SK-N-SH treated with all-trans-retinoic acid at 6 μM for 48 hours (cell line): Measurements from ENCODE around the gene CCL4.
"Not testable (repeated sequence)": the region's sequence is repeated elsewhere in the genome, so short reads cannot be mapped to it uniquely, and the experiment has no call there.

Experiments used
- ATAC-seq: fragments of 200-7000 bp; cut with Tn5 transposase; 3 replicates; pipeline ENCODE4 v1.9.1; 2020; ENCODE audit warnings: mild to moderate bottlenecking, moderate library complexity
- ARNTL ChIP-seq: fragments of 450-650 bp; formaldehyde crosslinking; IDR thresholded peaks from 2 replicates; pipeline ENCODE4 v1.5.0; 2020; ENCODE audit warnings: low read depth, mild to moderate bottlenecking, moderate library complexity, borderline replicate concordance
- BACH2 ChIP-seq: fragments of 250-450 bp; sonication (Bioruptor Pico); IDR thresholded peaks from 2 replicates; pipeline ENCODE4 v1.9.0; 2021; ENCODE audit warnings: mild to moderate bottlenecking, borderline replicate concordance
- CSDC2 ChIP-seq: fragments of 250-450 bp; sonication (Bioruptor Pico); IDR thresholded peaks from 2 replicates; pipeline ENCODE4 v1.5.0; 2020; ENCODE audit warnings: mild to moderate bottlenecking, moderate library complexity
- ESRRG ChIP-seq: fragments of 250-450 bp; sonication (Bioruptor Pico); IDR thresholded peaks from 2 replicates; pipeline ENCODE4 v1.6.1; 2021; ENCODE audit warnings: mild to moderate bottlenecking
- ISL1 ChIP-seq: fragments of 250-450 bp; sonication (Bioruptor Pico); IDR thresholded peaks from 2 replicates; pipeline ENCODE4 v2.1.2; 2022; ENCODE audit warnings: mild to moderate bottlenecking, moderate library complexity
- OSR1 ChIP-seq: fragments of 250-450 bp; sonication (Bioruptor Pico); IDR thresholded peaks from 2 replicates; pipeline ENCODE4 v1.8.0; 2022; ENCODE audit warnings: moderate library complexity, mild to moderate bottlenecking, inconsistent platforms
- PPARA ChIP-seq: fragments of 250-450 bp; sonication (Bioruptor Pico); IDR thresholded peaks from 2 replicates; pipeline ENCODE4 v1.5.0; 2020; ENCODE audit warnings: mild to moderate bottlenecking, borderline replicate concordance
- RARB ChIP-seq: fragments of 250-450 bp; sonication (Bioruptor Pico); IDR thresholded peaks from 2 replicates; pipeline ENCODE4 v1.8.0; 2021; ENCODE audit warnings: mild to moderate bottlenecking, moderate library complexity
- SNAI2 ChIP-seq: fragments of 250-450 bp; sonication (Bioruptor Pico); IDR thresholded peaks from 2 replicates; pipeline ENCODE4 v1.5.0; 2020; ENCODE audit warnings: mild to moderate bottlenecking, moderate library complexity
- TCF4 ChIP-seq: fragments of 250-450 bp; sonication (Bioruptor Pico); IDR thresholded peaks from 2 replicates; pipeline ENCODE4 v1.8.0; 2021; ENCODE audit warnings: mild to moderate bottlenecking, moderate library complexity, borderline replicate concordance
- TOX ChIP-seq: fragments of 250-450 bp; sonication (Bioruptor Pico); IDR thresholded peaks from 2 replicates; pipeline ENCODE4 v1.8.0; 2021; ENCODE audit warnings: mild to moderate bottlenecking, moderate library complexity, borderline replicate concordance
- ZFP30 ChIP-seq: fragments of 450-650 bp; formaldehyde crosslinking; IDR thresholded peaks from 2 replicates; pipeline ENCODE4 v1.5.0; 2022; ENCODE audit warnings: mild to moderate bottlenecking, moderate library complexity
- ZNF565 ChIP-seq: fragments of 450-650 bp; formaldehyde crosslinking; conservative IDR thresholded peaks from 2 replicates; pipeline ENCODE4 v1.5.0; 2020; ENCODE audit warnings: low read depth, mild to moderate bottlenecking, moderate library complexity
- ZNF70 ChIP-seq: fragments of 450-650 bp; formaldehyde crosslinking; IDR thresholded peaks from 2 replicates; pipeline ENCODE4 v1.5.0; 2020; ENCODE audit warnings: mild to moderate bottlenecking, moderate library complexity
- ZNF8 ChIP-seq: fragments of 450-650 bp; formaldehyde crosslinking; IDR thresholded peaks from 2 replicates; pipeline ENCODE4 v1.5.0; 2020; ENCODE audit warnings: mild to moderate bottlenecking, moderate library complexity
- TF ChIP-seq, protein P1 (sequence below): fragments of 250-450 bp; sonication (Bioruptor Pico); IDR thresholded peaks from 2 replicates; pipeline ENCODE4 v1.5.1; 2021; ENCODE audit warnings: mild to moderate bottlenecking, moderate library complexity
- TF ChIP-seq, protein P2 (sequence below): fragments of 250-450 bp; sonication (Bioruptor Pico); IDR thresholded peaks from 2 replicates; pipeline ENCODE4 v1.8.0; 2020; ENCODE audit warnings: mild to moderate bottlenecking, moderate library complexity, borderline replicate concordance
- TF ChIP-seq, protein P3 (sequence below): fragments of 250-450 bp; sonication (Bioruptor Pico); IDR thresholded peaks from 2 replicates; pipeline ENCODE4 v1.5.1; 2020; ENCODE audit warnings: low read depth, mild to moderate bottlenecking, moderate library complexity
- TF ChIP-seq, protein P4 (sequence below): fragments of 250-450 bp; sonication (Bioruptor Pico); IDR thresholded peaks from 2 replicates; pipeline ENCODE4 v1.5.0; 2020; ENCODE audit warnings: mild to moderate bottlenecking, moderate library complexity

CCL4 gene

DNA sequence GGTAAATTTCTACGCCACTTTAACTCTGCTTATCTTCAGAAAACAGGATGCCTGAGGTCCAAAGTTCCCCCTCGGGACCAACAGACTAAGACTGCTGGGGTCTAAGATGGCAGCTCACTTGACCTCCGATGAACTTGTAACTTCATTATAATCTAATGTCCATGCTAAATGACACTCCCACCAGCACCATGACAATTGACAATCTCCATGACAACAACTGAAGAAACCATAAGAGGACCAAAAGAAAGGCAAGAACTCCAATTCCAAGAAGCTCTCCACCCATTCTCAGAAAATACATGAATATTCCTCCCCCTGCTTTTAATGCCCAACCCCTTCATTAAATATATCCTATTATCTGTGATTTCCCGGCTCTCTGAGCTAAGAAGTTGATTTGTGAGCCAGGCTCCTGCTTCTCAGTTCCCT, 7.5 kb downstream of the CCL4 start:
- no peak for ATAC-seq
- TF ChIP-seq ZNF70 (no peak), TCF4 (CRISPR knock-in tag) (no peak), TOX (CRISPR knock-in tag) (no peak), ISL1 (CRISPR knock-in tag) (no peak), ARNTL (CRISPR knock-in tag) (no peak), SNAI2 (CRISPR knock-in tag) (no peak)
- TF ChIP-seq, protein P1, sequence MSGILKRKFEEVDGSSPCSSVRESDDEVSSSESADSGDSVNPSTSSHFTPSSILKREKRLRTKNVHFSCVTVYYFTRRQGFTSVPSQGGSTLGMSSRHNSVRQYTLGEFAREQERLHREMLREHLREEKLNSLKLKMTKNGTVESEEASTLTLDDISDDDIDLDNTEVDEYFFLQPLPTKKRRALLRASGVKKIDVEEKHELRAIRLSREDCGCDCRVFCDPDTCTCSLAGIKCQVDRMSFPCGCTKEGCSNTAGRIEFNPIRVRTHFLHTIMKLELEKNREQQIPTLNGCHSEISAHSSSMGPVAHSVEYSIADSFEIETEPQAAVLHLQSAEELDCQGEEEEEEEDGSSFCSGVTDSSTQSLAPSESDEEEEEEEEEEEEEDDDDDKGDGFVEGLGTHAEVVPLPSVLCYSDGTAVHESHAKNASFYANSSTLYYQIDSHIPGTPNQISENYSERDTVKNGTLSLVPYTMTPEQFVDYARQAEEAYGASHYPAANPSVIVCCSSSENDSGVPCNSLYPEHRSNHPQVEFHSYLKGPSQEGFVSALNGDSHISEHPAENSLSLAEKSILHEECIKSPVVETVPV (CRISPR knock-in tag), result no peak

DNA sequence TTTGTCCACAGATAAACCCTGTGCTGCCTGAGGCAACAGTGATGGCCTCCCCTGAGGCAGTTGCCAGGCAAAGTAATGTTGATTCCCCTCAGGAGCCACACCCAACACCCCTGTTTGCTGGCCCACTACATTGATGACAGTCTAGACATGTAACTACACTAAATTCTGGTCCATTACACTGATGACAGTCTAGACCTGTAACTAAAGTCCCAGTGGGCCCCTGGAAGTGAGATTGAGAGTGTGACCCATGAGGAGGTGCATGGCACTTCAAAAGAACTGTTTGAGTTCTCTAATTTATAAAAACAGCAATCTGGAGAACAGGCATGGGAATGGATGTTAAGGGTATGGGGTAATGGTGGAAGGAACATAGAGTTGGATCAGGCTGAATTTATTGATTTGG, 8.9 kb downstream of the CCL4 start:
- TF ChIP-seq ESRRG (no peak), TCF4 (CRISPR knock-in tag) (no peak), ZNF70 (no peak), ZNF8 (CRISPR knock-in tag) (no peak), TOX (CRISPR knock-in tag) (no peak), PPARA (no peak), SNAI2 (CRISPR knock-in tag) (no peak), ISL1 (CRISPR knock-in tag) (no peak), RARB (CRISPR knock-in tag) (no peak), CSDC2 (no peak), ZNF565 (no peak), ZFP30 (CRISPR knock-in tag) (no peak), BACH2 (no peak)
- TF ChIP-seq, protein P2, sequence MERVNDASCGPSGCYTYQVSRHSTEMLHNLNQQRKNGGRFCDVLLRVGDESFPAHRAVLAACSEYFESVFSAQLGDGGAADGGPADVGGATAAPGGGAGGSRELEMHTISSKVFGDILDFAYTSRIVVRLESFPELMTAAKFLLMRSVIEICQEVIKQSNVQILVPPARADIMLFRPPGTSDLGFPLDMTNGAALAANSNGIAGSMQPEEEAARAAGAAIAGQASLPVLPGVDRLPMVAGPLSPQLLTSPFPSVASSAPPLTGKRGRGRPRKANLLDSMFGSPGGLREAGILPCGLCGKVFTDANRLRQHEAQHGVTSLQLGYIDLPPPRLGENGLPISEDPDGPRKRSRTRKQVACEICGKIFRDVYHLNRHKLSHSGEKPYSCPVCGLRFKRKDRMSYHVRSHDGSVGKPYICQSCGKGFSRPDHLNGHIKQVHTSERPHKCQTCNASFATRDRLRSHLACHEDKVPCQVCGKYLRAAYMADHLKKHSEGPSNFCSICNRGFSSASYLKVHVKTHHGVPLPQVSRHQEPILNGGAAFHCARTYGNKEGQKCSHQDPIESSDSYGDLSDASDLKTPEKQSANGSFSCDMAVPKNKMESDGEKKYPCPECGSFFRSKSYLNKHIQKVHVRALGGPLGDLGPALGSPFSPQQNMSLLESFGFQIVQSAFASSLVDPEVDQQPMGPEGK (CRISPR knock-in tag), result no peak
- TF ChIP-seq, protein P3, sequence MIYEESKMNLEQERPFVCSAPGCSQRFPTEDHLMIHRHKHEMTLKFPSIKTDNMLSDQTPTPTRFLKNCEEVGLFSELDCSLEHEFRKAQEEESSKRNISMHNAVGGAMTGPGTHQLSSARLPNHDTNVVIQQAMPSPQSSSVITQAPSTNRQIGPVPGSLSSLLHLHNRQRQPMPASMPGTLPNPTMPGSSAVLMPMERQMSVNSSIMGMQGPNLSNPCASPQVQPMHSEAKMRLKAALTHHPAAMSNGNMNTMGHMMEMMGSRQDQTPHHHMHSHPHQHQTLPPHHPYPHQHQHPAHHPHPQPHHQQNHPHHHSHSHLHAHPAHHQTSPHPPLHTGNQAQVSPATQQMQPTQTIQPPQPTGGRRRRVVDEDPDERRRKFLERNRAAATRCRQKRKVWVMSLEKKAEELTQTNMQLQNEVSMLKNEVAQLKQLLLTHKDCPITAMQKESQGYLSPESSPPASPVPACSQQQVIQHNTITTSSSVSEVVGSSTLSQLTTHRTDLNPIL, result no peak
- TF ChIP-seq, protein P1 (CRISPR knock-in tag), result no peak
- no peak for ATAC-seq

DNA sequence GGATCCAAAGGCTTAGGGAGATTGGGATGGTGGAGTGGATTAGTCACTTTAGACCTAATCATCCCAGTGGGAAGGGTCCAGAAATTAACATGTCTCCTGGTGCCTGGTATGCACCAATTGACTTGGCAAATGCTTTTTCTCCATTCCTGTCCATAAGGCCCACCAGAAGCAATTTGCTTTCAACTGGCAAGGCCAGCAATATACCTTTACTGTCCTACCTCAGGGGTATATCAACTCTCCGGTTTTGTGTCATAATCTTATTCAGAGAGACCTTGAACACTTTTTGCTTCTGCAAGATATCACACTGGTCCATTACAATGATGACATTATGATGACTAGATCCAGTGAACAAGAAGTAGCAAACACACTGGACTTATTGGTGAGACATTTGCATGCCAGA, 9.5 kb downstream of the CCL4 start:
- not testable (repeated sequence) for ATAC-seq

DNA sequence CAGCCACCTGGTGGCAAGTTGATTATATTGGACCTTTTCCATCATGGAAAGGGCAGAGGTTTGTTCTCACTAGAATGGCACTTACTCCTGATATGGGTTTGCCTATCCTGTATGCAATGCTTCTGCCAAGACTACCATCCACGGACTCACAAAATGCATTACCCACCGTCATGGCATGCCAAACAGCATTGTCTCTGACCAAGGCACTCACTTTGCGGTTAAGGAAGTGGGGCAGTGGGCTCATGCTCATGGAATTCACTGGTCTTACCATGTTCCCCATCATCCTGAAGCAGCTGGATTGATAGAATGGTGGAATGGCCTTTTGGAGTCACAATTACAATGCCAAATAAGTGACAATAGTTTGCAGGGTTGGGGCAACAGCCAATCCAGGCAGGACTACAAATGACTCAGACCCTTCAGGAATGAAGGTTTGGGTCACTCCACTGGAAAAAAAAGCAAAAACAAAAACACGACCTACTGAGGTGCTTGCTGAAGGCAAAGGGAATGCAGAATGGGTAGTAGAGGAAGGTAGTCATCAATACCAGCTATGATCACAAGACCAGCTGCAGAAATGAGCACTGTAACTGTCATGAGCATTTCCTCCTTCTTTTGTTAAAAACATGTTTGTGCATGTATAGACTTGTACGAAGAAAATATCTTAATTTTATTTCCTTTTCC, 11.5 kb downstream of the CCL4 start:
- not testable (repeated sequence) for ATAC-seq

DNA sequence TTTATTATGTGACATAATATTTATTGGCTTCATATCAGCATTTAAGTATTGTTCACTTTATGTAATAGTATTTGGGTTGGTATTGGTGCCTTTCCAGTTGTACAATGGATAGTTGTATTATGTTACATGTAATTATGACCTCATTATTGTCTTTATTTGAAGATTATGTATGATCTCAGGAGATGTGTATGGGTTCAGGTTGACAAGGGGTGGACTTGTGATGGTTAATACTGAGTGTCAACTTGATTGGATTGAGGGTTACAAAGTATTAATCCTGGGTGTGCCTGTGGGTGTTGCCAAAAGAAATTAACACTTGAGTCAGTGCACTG, 12.0 kb downstream of the CCL4 start:
- not testable (repeated sequence) for ATAC-seq

DNA sequence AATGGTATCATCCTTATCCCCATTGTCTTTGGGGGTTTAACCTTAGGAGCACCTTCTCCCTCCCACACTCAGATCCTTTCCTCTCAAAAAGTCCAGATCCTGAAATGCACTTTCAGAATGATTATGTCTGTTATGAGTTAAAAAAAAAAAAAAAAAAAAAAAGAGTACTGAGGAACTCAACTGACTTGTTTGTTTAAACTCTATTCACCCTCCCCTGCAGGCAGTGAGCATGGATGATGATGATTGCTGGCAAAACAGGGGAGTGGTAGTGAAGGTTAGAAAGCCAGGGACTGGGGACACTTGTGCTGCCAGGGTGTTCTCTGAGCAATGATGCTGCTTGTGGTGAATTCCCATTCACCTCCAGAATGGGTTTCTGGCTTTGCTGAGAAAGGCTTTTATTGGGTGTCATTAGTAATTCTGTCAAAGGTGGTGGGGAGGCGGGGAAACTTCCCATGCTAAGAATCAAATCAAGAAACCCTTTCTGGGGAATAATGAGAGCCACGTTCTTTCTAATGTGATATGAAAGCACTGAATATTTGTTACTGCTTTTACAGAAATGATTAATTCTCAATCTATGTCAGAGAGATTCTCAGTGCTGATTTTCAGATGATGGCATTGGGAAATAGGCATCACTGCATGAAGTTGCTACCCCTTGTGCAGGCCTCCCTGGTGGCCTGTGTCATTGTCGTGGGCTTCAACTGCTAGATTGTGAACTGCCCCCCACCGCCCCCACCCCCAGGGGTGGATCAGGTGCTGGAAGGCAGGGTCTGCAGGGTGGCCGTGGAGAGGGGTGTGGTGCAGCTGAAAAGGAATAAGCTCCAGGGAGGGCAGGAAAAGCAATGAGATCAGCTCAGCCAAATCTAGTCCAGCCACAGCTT, 14.1 kb downstream of the CCL4 start:
- TF ChIP-seq ZFP30 (CRISPR knock-in tag), result no peak
- TF ChIP-seq PPARA, result no peak
- no peak for TF ChIP-seq OSR1 (CRISPR knock-in tag)
- TF ChIP-seq, protein P3, result no peak
- TF ChIP-seq TOX (CRISPR knock-in tag), result no peak
- TF ChIP-seq ARNTL (CRISPR knock-in tag), result no peak
- TF ChIP-seq SNAI2 (CRISPR knock-in tag), result no peak
- TF ChIP-seq, protein P4, sequence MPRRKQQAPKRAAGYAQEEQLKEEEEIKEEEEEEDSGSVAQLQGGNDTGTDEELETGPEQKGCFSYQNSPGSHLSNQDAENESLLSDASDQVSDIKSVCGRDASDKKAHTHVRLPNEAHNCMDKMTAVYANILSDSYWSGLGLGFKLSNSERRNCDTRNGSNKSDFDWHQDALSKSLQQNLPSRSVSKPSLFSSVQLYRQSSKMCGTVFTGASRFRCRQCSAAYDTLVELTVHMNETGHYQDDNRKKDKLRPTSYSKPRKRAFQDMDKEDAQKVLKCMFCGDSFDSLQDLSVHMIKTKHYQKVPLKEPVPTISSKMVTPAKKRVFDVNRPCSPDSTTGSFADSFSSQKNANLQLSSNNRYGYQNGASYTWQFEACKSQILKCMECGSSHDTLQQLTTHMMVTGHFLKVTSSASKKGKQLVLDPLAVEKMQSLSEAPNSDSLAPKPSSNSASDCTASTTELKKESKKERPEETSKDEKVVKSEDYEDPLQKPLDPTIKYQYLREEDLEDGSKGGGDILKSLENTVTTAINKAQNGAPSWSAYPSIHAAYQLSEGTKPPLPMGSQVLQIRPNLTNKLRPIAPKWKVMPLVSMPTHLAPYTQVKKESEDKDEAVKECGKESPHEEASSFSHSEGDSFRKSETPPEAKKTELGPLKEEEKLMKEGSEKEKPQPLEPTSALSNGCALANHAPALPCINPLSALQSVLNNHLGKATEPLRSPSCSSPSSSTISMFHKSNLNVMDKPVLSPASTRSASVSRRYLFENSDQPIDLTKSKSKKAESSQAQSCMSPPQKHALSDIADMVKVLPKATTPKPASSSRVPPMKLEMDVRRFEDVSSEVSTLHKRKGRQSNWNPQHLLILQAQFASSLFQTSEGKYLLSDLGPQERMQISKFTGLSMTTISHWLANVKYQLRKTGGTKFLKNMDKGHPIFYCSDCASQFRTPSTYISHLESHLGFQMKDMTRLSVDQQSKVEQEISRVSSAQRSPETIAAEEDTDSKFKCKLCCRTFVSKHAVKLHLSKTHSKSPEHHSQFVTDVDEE (CRISPR knock-in tag), result no peak
- TF ChIP-seq ZNF8 (CRISPR knock-in tag), result no peak
- ATAC-seq, result no peak
